ENCODE data around the gene PLIN5. TPM values are rescaled to one million over a fixed set of nuclear protein-coding genes. Genes with fewer than 3 reads are reported as not detected.

The PLIN5 gene
- total RNA-seq, 1 donor from 2014 or later: 17.2 TPM

GRCh38 chr19:4557971-4558941 lies 23.2 kb upstream of the PLIN5 start:
- peak; percentile 43 for ATAC-seq
- Histone ChIP-seq H3K27me3 (no peaks in the 10 kb centered on the region), H3K9me3 (no peaks in the 10 kb centered on the region), H3K36me3 (no peaks in the 10 kb centered on the region), H3K4me1 (peaks cover 6% of the 10 kb centered on the region), H3K27ac (no peak overlapping the region), H3K4me3 (peak overlapping the region; percentile 53)
- peak; percentile 100 for TF ChIP-seq CTCF (IDR thresholded peaks at IDR 0.05)
- intact Hi-C loops (cut with DNase I): no loop called here
- DNase-seq: peak; percentile 70

GRCh38 chr19:4557144-4557970 lies 22.3 kb upstream of the PLIN5 start:
- ATAC-seq (no peak), DNase-seq (no peak)
- Histone ChIP-seq H3K27ac (no peak overlapping the region), H3K27me3 (no peaks in the 10 kb centered on the region), H3K4me3 (peak overlapping the region; percentile 53), H3K4me1 (peaks cover 6% of the 10 kb centered on the region), H3K9me3 (no peaks in the 10 kb centered on the region), H3K36me3 (no peaks in the 10 kb centered on the region)
- intact Hi-C loops (cut with DNase I): no loop called here
- TF ChIP-seq CTCF (IDR thresholded peaks at IDR 0.05): no peak

GRCh38 chr19:4556597-4557127 lies 21.6 kb upstream of the PLIN5 start:
- Histone ChIP-seq H3K4me3 (no peak overlapping the region), H3K27ac (no peak overlapping the region), H3K4me1 (peaks cover 6% of the 10 kb centered on the region), H3K27me3 (no peaks in the 10 kb centered on the region), H3K36me3 (peaks cover 5% of the 10 kb centered on the region), H3K9me3 (no peaks in the 10 kb centered on the region)
- intact Hi-C loops (cut with DNase I): no loop called here
- TF ChIP-seq CTCF (IDR thresholded peaks at IDR 0.05): no peak
- DNase-seq (peak; percentile 74), ATAC-seq (peak; percentile 58)

- DNase-seq (no peak), ATAC-seq (peak; percentile 11)
- intact Hi-C loops (cut with DNase I): no loop called here
- Histone ChIP-seq H3K36me3 (peaks cover 6% of the 10 kb centered on the region), H3K4me3 (no peak overlapping the region), H3K4me1 (peaks cover 6% of the 10 kb centered on the region), H3K9me3 (no peaks in the 10 kb centered on the region), H3K27me3 (no peaks in the 10 kb centered on the region), H3K27ac (no peak overlapping the region)
- TF ChIP-seq CTCF (IDR thresholded peaks at IDR 0.05): no peak
These were observed 20.9 kb upstream of the PLIN5 start for GRCh38 chr19:4555657-4556561.

GRCh38 chr19:4554717-4555116 lies 19.7 kb upstream of the PLIN5 start:
- H3K36me3 ChIP-seq: peaks cover 6% of the 10 kb centered on the region
- no peak overlapping the region for H3K27ac ChIP-seq
- TF ChIP-seq CTCF (IDR thresholded peaks at IDR 0.05): no peak
- no peak overlapping the region for H3K4me3 ChIP-seq
- H3K4me1 ChIP-seq: peaks cover under 1% of the 10 kb centered on the region
- ATAC-seq (no peak), DNase-seq (no peak)
- H3K9me3 ChIP-seq: no peaks in the 10 kb centered on the region
- intact Hi-C loops (cut with DNase I): no loop called here
- H3K27me3 ChIP-seq: no peaks in the 10 kb centered on the region
